Measurements from ENCODE around the gene GATA5.

Gene GATA5

DNA sequence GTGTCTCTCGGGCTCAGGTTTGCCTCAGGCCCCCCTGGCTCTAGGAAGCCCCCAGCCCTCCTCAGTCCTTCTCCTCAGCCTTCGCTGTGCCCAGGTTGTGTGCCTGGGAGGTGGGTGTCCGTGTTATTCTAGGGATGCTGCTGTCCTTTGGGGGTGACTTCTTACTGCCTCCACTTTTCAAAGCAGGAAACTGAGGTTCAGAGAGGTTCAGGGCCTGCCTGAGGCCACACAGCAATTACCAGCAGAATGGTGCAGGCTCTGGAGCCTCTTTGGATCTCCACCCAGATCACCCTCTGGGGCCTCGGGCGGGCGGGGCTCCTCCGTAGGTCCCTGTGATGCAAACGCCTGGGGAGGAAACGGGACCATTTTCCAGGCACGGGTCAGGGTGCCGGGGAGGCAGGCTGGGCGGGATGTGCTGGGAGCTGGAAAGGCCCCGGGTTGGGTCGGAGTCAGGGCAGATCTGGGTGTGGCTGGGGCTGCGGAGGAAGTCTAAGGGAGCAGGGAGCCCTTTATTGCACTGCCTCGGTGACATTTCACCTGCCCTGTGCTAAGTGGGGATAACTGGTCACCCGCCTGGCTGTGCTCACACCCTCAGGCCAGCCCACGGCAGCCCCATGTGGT lies 23.2 kb downstream of the GATA5 start:
- DNase-seq, result no peak

DNA sequence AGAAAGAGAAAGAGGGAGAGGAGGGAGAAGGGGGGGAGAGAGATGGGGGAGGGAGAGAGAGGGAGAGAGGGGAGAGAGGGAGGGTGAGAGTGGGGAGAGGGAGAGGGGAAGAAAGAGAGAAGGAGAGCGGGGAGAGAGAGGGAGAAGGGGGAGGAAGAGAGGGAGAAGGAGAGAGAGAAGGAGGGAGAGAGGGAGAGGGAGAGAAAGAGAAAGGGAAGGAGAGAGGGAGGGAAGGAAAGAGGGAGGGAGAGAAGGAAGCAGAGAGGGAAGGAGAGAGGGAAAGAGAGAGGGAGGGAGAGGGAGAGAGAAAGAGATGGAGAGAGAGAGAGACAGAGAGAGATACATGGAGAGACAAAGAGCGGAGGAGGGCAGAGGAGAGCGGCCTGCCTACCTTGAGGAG lies 23.8 kb downstream of the GATA5 start:
- no peak for DNase-seq

DNA sequence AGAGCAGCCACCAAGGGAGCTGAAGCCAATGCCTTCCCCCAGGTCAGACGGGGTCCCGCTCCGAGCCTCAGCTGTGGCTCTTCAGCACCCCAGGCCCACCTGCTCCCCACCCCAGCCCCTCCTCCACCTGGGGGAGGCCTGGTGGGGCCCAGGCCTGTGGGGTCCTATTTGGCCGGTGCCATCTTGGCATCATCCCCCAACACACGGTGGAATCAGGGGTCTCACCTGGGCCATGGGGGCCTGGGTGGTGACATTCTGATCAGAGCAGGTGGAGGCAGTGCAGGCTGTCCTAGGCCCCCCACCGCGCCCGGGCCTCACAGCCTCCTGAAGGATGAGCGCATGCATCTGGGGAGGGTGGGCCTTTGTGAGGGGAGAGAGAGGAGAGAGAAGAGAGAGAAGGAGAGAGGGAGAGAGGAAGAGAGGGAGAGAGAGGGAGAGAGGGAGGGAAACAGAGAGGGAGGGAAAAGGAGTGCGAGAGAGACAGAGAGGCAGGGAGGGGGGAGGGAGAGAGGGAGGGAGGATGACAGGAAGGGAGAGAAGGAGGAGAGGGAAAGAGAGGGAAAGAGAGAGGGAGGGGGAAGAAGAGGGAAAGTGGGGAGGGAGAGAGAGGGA lies 24.5 kb downstream of the GATA5 start:
- DNase-seq, result no peak

DNA sequence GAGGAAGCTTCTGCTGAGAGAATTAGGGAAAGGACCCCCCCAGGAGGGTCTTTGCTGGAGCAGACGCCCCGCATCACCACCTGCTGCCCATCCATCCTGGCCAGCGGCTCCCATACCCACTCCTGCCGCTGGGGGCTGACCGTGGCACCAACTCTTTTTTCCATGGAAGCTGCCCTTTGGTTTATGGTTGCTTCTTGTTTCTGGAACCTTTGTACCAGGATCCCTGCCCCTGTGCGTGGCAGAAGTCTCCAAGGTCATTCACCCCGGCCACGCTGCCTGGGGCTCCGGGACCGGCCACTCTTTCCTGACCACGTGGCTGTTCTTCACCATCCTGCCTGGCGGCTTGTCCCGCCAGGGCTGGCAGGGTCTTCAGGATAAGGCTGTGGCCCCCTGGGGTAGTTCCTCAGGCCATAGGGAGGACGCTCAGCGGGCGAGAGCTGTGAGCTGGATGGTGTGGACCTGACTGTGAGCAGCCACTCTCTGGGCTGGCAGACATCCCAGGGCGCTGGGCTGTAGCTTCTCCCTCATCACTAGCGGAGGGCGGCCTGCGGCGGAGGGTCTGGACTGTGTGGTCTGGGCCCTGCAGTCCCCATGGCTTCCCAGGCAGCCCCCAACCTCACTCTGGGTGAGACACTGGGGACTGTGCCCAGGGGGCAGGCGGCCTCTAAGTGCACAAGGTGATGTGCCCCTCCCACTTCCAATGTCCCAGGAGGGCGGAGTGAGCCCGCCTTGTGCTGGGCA lies 25.7 kb downstream of the GATA5 start:
- no peak for DNase-seq

DNA sequence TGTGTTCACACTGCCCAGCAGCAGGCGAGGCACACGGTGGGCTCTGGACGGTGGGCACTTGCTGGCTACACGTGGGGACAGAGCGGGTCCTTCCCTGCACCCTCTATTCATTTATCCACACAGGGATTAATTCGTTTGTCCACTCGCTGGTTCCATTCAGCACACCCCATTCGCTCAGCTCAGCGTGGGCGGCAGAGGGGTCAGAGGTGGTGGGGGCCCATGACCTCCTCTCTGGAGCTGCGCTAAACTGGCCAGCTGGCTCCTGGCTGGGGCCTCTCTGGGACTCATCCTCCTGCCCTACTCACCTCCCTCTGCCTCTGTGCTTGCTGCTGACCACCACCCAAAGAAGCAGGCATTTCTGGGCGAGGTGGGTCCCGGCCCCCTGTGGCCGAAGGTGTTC lies 27.0 kb downstream of the GATA5 start:
- DNase-seq, result no peak

DNA sequence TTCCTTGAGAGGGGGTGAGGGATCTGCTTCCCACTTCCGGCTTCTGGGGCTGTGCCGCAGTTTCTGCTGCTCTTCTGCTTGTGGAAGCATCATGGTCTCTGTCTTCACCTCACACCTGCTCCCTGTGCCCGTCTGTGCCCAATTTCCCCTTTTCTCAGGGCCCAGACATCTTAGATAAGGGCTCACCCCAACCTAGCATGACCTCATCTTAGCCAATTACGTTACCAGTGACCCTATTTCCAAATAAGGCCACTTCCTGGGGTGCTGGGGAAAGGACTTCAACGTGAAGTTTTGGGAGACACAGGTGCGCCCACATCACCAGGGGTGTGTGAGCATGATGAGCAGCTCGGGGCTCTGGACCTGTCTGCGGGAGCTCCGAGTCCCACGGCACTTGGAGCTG lies 27.8 kb downstream of the GATA5 start:
- DNase-seq, result no peak

DNA sequence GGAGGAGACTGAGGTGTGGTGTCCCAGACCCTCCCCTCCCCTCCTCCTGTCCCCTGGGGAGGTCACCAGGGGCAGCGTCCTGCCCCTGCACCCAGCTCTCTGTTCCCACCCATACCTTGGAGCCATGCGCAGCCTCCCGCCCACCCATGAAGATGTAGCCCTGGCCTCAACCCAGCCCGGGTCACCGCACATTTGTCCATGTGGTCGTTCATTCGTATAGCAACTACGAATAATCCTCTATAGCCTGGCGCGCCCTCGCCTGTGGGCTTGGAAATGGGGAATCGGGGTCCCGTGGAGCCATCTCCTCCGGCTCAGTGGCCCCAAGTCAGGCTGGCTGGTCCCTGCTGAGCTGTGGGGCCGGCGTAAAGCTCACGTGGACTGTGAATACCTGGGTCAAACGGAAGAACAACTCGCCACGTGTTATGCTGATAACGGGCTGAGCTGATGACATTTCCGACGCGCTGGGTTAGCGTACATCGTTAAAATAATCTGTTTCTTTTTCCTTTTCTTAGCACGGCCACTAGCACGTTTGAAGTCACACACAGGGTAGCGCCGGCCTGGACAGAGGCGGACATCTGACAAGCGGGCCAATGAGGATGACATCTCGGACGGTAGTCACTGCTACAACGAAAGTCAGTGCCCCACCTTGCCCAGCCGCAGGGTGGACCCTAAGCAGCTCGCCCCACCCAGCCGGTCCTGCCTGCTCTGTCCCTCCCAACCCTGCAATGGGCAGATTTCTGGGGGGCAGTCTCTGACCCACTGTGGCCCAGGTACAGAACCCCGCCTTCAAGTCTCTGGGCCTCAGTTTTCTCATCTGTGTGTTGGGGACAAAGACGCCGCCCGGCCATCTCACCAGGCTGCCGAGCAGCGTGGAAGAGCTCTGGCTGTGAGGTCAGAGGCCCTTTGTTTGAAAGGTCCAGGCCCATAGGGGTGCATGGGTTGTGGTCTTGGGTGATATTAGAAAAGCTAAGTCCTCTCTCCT lies 28.6 kb downstream of the GATA5 start:
- no peak for DNase-seq

DNA sequence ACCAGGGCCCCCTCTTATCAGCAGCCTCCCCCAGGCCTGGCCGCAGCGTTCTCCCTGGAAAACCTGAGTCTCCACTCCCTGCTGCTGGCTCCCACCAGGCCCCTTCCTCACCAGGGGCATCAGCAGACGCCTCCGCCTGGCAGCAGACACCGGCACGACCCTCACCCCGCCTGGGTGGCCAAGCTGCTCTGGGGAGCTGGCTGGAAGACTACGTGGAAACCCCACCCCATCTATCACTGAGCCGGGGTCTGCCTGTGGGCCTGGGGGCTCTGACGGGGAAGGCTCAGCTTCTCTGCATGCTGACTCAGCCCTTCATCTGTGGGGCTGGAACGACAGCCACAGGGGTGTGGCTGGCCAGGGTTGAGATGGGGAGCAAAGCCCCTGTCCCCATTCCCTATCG lies 29.3 kb downstream of the GATA5 start:
- DNase-seq, result no peak

DNA sequence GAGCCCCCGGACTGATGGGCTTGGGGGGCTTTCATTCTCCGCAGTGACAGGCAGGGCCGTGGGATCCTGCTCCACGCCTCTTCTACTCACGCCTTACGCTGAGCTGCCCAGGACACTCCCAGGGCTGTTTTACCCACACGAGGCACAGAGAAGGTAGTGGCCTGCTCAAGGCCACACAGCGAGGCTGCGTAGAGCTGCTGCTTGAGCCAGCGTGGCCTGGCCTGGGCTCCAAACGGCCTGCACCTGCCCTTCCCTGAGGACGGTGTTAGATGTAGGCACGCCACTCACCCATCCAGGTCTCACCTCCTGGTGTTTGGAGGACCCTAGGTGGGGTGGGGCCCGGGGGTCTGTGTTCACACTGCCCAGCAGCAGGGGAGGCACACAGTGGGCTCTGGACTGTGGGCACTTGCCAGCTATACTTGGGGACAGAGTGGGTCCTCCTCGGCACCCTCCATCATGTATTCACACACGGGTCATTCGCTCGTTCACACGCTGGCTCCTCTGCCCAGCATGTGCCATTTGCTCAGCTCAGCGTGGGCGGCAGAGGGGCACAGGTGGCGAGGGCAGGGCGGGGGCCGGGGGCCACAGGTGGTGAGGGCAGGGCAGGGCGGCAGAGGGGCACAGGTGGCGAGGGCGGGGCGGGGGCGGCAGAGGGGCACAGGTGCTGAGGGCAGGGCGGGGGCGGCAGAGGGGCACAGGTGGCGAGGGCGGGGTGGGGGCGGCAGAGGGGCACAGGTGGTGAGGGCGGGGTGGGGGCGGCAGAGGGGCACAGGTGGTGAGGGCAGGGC lies 30.0 kb downstream of the GATA5 start:
- DNase-seq, result no peak

DNA sequence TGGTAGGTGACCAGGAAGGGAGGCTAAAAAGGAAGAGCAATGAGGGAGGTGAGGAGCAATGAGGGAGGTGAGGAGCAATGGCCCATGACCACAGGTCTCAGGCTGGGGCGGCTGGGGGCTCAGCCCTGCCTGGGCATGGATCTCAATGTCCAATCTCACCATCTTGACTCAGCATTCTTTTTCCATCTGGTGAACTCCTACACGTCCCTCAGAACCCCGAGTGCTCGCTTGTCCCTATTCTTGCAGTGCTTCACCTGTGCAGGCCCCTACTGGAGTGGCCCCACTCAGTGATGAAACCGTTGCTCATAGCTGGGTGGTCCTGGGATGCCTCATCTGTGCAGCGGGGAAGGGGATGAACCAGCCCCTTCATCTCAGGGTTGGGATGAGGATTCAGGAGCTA lies 31.5 kb downstream of the GATA5 start:
- DNase-seq, result no peak

DNA sequence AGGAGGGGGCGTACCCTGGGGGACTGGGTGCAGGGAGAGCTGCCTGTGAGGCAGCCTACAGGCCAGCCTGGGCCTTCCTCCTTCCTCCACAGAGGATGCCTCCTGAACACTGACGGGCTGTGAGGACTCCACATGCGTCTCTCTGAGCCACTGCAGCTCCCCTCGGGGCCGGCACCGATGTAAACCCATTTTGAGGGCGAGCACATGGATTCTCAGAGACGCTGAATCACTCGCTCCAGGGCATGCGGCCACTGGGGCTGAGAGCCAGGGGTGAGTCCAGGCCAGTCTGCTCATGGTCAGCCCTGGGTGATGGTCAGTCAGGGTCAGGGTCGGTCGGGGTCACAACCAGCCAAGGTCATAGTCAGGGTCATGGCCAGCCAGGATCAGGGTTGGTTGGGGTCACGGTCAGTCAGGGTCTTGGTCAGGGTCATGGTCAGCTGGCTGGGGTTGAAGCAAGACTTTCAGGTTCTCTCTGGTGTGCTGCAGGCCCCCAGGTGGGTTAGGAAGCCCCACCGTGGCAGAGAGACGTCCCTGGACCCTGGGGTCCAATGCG lies 33.7 kb downstream of the GATA5 start:
- DNase-seq, result no peak

DNA sequence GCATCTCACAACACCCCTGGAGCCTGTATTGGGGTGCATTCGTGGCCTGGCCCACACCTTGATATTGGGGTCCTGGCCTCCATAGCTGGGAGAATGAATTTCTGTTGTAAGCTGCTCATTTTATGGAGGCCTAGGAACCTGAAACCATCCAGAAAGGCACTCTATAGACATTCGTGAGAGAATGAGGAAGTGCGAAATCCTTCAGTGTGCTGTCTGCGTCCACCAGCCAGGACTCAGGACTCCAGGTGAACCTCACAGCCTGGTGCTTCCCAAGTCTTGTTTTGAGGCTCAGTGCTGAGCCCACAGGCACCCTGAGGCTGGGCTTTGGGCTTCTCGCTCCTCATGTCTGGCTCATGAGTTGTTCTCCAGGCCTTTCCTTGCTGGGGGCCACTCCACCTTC lies 36.6 kb downstream of the GATA5 start:
- no peak for DNase-seq

DNA sequence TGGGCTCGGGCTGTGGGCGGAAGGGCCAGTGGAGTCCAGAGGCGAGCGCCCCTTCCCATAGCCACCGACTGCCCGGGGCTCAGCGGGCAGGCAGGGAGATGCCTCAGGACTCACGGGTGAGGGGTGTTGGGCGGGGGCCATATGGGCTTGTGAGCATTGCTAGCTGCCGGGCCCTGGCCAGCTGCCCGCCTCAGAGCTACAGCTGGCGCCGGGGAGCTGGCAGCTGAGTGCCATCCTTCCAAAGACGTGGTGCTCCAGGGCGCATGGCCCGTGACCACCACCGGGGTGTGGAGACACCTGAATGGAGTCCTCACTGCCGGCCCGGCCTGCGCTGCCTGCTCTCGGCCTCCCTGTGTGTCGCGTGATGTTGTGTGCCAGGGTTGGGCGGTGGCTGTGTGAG lies 37.9 kb downstream of the GATA5 start:
- no peak for DNase-seq

DNA sequence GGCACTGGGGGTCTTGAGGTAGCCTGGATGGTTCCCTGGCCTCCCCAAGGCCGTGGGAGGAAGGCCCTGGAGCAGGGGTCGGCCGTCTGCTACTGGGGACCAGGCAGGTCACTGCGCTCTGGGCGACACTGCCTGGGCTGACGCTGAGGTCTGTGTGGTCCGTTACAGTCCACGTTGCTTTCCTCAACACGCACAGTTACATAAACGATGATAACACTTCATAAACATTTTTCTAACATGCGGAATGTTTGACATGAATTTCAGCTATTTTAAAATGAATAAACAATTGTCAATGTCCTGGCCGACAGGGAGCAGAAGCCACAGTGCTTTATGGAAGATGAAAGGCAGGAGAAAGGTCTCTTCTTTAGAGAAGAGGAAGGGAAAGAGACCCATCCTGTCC lies 38.3 kb downstream of the GATA5 start:
- no peak for DNase-seq

DNA sequence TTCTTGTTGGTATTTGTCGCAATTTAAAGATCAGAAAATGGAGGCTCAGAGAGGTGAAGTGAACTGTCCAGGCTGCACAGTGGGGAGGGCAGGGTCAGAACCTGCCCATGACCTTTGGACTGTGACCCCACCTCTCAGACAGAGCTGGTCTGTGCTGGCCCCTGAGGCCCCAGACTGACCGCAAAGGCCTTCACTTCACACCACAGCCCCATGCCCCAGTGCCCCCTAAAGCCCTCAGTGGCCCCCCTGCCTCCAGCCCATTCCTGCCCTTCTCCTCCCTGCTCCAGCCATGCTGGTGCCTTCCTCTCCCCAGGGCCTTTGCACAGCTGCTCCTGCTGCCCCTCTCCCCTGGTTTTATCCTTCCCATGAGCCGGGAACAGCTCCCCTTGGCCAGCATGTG lies 39.1 kb downstream of the GATA5 start:
- DNase-seq, result no peak

DNA sequence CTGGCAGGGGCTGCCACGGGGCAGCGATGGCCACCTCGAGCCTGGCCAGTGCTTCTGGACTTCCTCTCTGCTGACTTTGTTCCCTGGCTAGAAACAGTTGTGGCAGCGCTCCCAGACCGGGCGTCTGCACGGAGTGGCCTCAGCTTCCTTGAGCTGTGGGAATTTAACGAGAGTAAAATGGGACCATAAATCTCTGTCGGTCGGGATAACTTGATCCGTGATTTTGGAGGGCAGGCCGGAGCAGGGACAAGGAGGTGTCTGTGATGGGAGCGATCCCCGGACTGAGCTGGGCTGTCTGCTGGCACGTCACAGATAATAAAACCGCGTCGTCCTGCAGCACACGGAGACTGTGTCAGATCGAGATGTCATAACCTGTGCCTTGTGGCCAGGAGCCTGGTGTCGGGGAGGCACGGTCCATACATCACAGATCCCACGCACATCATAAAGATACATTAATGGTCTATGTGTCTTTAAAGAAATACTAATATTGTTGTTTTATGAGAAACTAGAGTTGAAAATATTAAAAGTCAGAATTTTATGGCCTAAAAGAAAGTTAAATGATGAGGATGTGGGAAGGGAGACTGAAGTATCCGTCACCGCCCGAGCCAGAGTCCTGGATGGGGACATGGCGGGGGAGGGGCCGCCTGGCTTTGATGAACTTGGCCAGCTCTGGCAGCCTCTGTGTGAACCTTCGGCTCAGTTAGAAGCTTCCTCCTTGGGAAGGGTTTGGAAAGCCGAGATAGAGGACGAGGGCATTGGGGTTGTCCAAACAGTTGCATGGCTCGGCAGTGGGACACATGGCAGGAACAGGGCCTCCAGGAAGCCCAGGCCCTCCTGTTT lies 41.9 kb downstream of the GATA5 start:
- DNase-seq, result no peak

DNA sequence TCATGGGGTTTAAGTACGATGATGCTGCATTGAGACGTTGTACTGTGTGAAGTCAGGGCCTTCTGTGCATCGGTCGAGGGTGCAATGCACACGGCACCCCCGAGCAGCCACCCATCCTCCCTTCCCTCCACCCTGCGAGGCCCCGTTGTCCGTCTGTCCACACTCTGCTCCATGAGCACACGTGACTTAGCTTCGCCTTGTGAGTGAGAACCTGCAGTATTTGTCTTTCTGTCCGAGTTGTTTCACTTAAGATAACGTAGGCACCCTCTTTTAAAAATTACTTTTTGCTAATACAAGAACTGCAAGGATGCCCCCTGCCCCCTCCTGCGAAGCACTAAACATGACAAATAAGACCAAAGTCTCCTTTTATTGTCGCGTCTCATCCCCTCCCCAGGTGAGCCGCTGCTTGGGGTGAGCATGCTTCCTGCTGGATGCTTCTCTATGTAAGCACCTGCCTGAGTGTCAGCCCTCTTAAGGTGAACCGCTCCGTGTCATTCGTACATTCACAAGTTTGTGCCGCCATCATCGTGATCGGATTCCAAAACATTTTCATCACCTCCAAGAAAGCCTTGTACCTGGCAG lies 44.8 kb downstream of the GATA5 start:
- DNase-seq, result no peak

DNA sequence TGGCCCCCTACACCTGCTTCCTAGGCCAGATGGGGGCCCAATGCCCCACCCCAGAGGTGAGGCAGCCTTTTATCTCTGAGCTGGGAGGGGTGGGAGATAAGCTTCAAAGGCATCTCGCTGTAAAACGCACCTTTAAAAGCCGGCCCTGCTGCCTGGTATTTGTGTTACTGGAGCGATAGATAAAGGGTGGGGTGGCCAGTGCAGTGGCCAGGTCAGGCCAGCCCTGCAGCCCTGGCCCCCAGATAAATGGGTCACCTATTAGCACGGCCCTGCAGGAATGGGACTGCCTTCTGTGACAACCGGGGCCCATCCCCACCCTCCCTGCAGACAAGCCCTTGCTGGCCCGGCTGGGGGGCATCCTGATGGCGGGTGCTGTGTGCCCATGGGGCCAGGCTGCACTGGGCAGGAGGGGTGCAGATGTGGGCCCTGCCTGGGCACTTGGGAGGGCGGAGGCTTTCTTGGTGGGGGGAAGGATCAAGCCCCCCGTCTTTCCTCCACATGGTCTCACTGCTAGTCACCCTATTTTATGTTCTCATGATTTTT lies 45.4 kb downstream of the GATA5 start:
- DNase-seq, result no peak

DNA sequence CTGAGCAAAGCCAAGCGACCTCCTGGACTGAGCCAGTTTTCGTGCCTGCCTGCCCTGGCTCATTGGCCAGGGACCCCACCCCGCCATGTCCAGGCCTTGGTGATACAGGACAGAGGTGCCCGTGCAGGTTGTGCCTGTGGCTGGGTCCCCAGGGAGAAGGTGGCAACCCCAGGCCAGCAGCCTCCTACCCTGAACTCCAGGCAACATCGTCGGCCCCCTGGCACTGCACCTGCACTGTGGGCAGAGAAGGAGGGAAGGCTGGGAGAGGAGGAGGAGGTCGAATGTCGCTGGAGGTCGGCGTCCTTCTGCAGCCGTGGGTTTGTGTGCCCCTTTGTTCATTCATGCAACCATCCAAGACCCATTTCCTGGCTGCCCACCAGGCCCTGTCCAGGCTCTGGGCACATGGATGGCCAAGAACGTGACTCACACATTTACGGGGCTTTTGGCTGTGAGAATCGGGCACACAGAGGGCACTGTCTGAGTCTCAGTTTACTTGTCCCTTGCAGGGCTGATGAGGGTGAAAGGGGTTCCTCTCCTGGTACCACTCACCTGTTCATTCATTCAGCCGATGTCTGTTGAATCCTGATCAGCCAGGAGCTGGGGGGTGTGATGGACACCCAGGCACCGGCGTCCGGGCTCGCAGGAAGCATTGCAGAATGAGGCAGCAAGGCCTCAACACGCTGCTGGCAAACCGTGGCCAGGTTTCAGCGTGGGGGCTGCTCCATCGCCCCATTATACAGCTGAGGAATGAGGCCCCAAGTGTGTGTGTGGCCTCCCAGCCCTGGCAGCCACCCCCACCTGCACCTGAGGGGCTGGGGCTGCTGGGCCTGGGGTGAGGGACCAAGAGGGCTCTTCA lies 46.1 kb downstream of the GATA5 start:
- DNase-seq, result no peak
